Pancreas (tissue), 10 donors: Measurements from ENCODE around the gene CERS3. TPM values are rescaled to one million over a fixed set of nuclear protein-coding genes. Genes with fewer than 3 reads are reported as not detected.

Experiments used
- ATAC-seq, 4 donors: fragments of 200-7000 bp; cut with Tn5 transposase; one replicate each; pipeline versions ENCODE4 v1.8.0 to v1.9.1; 2020; ENCODE audit warnings: mild to moderate bottlenecking in 4 of 4, moderate library complexity in 4 of 4
- DNase-seq, 6 donors: peaks; one replicate each; pipeline ENCODE4 v3.0.0-alpha.2; 2020
- FAIRE-seq: peaks from 2 replicates; lab custom pipeline; 2012; peaks lifted over from hg19 to GRCh38; lab: Jason Lieb, UNC
- H3K27ac ChIP-seq, 4 donors: fragments of 200-600 bp; sonication (generic); 1 replicate in 3 of 4; 2 replicates in 1 of 4; pipeline versions ENCODE4 v1.5.0 to v1.8.0; 2020
- H3K27me3 ChIP-seq, 4 donors: fragments of 200-600 bp; one replicate each; pipeline ENCODE4 v1.8.0; 2021
- H3K36me3 ChIP-seq, 3 donors: fragments of 200-600 bp; sonication (generic) in 1 of 3; one replicate each; pipeline versions ENCODE4 v1.5.0 to v1.8.0; 2020 to 2021
- H3K4me1 ChIP-seq, 3 donors: fragments of 200-600 bp; one replicate each; pipeline ENCODE4 v1.8.0; 2021
- H3K4me3 ChIP-seq, 4 donors: fragments of 200-600 bp; sonication (generic) in 2 of 4; one replicate each; pipeline versions ENCODE4 v1.5.0 to v1.8.0; 2020 to 2021
- H3K9me3 ChIP-seq, 4 donors: fragments of 200-600 bp; one replicate each; pipeline ENCODE4 v1.8.0; 2021
- CTCF ChIP-seq, 4 donors: fragments of 200-600 bp; sonication (generic) in 3 of 4; IDR thresholded peaks; one replicate each; pipeline versions ENCODE4 v1.5.0 to v1.8.0; 2021; ENCODE audit warnings: antibody characterized with exemption in 4 of 4
- WGBS, 2 donors: extraction: QIAGEN DNeasy Blood & Tissue Kit; methylation state at CpG; one replicate each; pipeline ENCODE4 v1.1.7; 2013; 5-methylcytosine and 5-hydroxymethylcytosine counted together
- intact Hi-C, 3 donors: fragments of 100-400 bp; cut with DNase I; formaldehyde crosslinking; loops; one replicate each; pipeline versions ENCODE4 v1.11.1 to v1.14.2; 2022
- polyA plus RNA-seq, 2 donors: library from polyadenylated mRNA; stranded (reverse); fragments of 200-250 nt; gene quantifications; one replicate each; pipeline ENCODE4 v1.2.3, GENCODE V29; 2013
- total RNA-seq, 6 donors: library from RNA; stranded (reverse); fragmentation: NEBNext Ultra II Directional in 4 of 6; extraction: Animal tissue kit (Norgen Biotek cat#: 25700) in 4 of 6; gene quantifications; one replicate each; pipeline versions ENCODE4 v1.2.1 to v1.2.4, GENCODE V29; 2021 to 2023
- donor health status: healthy with polysubstance abuse.
- donor health status: DM: no; HTN: no; CAD: no; lungs with moderate emphysema.
- donor health status: DM: no; HTN: no; CAD: no.
- donor health status: control.
- donor health status: control.
- donor health status: Bipolar disorder and iron deficiency.
- donor health status: DM: yes; HTN: yes; CAD: no.
- donor health status: DM: no; HTN: no; CAD: no.
- donor health status: DM: no; HTN: no; CAD: no.
- donor health status: DM: yes; HTN: yes; CAD: no.

The CERS3 gene
- total and polyA plus RNA-seq, 8 donors: 0.07 to 0.19 TPM; not detected in 6

- Histone ChIP-seq H3K4me3 (no peak overlapping the region), H3K36me3 (no peaks in the 10 kb centered on the region), H3K4me1 (no peaks in the 10 kb centered on the region), H3K9me3 (no peaks in the 10 kb centered on the region), H3K27me3 (no peaks in the 10 kb centered on the region), H3K27ac (no peak overlapping the region)
- FAIRE-seq (no peak), DNase-seq (no peak), ATAC-seq (no peak)
- intact Hi-C loops: no loop called here
- no peak for TF ChIP-seq CTCF (IDR thresholded peaks at IDR 0.05)
- 56 to 58% methylated on average over 4 of the region's 4 CpGs for WGBS, 2 donors
These were observed 62.7 kb downstream of the CERS3 start for GRCh38 chr15:100466073-100466472.

DNA sequence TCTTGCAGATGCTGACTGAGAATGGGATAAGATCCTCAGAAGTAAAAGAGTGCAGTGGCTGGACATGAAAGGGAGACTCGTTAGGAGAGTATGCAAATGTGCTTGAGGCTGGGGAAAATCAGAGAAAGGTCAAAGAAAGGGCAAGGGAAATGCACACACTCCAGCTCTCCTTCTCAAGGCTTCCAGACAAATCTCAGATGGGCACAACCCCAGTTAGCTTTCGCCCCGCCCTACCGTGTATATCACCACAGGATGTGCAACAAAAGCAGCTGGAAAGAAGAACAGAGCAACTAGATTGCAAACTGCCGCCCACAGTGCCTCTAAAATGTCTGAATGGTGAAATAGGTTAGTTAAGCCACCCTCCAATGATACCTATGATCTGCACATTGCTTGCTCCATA is 63.9 kb downstream of the CERS3 start:
- intact Hi-C loops: no loop called here
- H3K4me1 ChIP-seq: no peaks in the 10 kb centered on the region
- no peak for FAIRE-seq
- WGBS, 2 donors: 55 to 60% methylated on average over 5 of the region's 5 CpGs
- H3K4me3 ChIP-seq: no peak overlapping the region
- no peak for TF ChIP-seq CTCF (IDR thresholded peaks at IDR 0.05)
- DNase-seq: no peak
- no peak overlapping the region for H3K27ac ChIP-seq
- H3K9me3 ChIP-seq: no peaks in the 10 kb centered on the region
- no peaks in the 10 kb centered on the region for H3K27me3 ChIP-seq
- no peaks in the 10 kb centered on the region for H3K36me3 ChIP-seq
- ATAC-seq: no peak

DNA sequence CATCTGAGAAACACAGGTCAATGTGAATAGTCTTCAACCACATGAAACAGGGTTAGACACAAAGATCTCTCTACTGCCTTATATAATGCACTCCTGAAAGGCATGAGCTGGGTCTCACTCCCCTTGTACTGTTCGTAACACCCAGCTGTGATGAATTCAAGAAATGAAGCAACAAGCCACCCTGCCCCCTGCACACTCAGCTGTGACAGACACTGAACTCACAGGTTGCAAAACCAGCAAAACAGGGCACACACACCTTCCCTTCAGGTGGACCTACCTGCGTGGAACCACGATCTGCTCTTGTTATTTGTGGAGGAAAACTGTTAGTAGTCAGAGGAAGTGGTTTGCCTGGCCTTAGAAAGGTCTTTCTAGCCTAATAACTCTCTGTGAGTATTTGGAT is 64.5 kb downstream of the CERS3 start:
- ATAC-seq (no peak), DNase-seq (no peak), FAIRE-seq (no peak)
- Histone ChIP-seq H3K9me3 (no peaks in the 10 kb centered on the region), H3K4me1 (no peaks in the 10 kb centered on the region), H3K27me3 (no peaks in the 10 kb centered on the region), H3K4me3 (no peak overlapping the region), H3K27ac (no peak overlapping the region), H3K36me3 (no peaks in the 10 kb centered on the region)
- TF ChIP-seq CTCF (IDR thresholded peaks at IDR 0.05): no peak
- intact Hi-C loops: no loop called here
- 65 to 69% methylated on average over 3 of the region's 3 CpGs for WGBS, 2 donors

DNA sequence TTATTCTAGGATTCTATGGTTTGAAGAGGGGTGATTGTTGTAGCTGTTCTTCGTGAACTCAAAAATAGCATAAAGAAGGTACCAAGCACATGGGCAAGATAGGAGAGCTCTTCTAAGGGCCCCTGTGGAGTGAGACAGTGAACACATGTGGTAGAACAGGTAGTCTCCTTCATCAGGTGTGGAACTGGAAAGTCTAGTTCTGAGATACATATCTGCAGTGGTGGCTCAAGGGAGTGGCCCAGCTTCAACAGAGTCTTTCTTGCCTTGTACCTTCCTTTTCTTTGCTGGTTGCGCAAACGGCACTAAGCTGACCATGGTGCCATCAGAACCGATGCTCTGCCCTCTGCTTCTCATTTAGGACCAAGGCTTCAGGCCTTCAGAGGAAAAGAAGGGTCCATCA is 65.2 kb downstream of the CERS3 start:
- H3K9me3 ChIP-seq: no peaks in the 10 kb centered on the region
- no peaks in the 10 kb centered on the region for H3K27me3 ChIP-seq
- intact Hi-C loops: no loop called here
- ATAC-seq: no peak
- H3K4me1 ChIP-seq: no peaks in the 10 kb centered on the region
- no peak for DNase-seq
- FAIRE-seq: no peak
- WGBS, 2 donors: 85 to 93% methylated on average over 4 of the region's 4 CpGs
- H3K27ac ChIP-seq: no peak overlapping the region
- no peak for TF ChIP-seq CTCF (IDR thresholded peaks at IDR 0.05)
- no peaks in the 10 kb centered on the region for H3K36me3 ChIP-seq
- no peak overlapping the region for H3K4me3 ChIP-seq

GRCh38 chr15:100461049-100461448 is 67.7 kb downstream of the CERS3 start:
- WGBS, 2 donors: 58 to 67% methylated on average over 2 of the region's 2 CpGs

More at GRCh38 chr15:100461049-100461448, 67.7 kb downstream of the CERS3 start:
- Histone ChIP-seq H3K4me3 (no peak overlapping the region), H3K27me3 (no peaks in the 10 kb centered on the region), H3K9me3 (no peaks in the 10 kb centered on the region), H3K27ac (no peak overlapping the region), H3K4me1 (no peaks in the 10 kb centered on the region), H3K36me3 (no peaks in the 10 kb centered on the region)
- no peak for ATAC-seq
- TF ChIP-seq CTCF (IDR thresholded peaks at IDR 0.05): no peak
- no peak for DNase-seq
- intact Hi-C loops: no loop called here
- FAIRE-seq: no peak
